Measurements from ENCODE around the gene SYT6. TPM values are rescaled to one million over a fixed set of nuclear protein-coding genes. Genes with fewer than 3 reads are reported as not detected.

Gene SYT6
- total RNA-seq, 1 experiment from 2014 or later: 66.0 TPM

- DNase-seq (ENCODE audit: low spot score): no peak
- no TSS peak for BruUV-seq (replicated peaks)
- H3K4me3 ChIP-seq (ENCODE audit: low read depth, low read length, poor library complexity, severe bottlenecking): no peak overlapping the region
- peaks cover 34% of the 10 kb centered on the region for H3K4me1 ChIP-seq (ENCODE audit: insufficient read depth, low read length, poor library complexity, severe bottlenecking)
- peaks cover 61% of the 10 kb centered on the region for H3K36me3 ChIP-seq (ENCODE audit: insufficient read depth, low read length, poor library complexity, severe bottlenecking)
- ChIA-PET CTCF (no interaction called here), POLR2A (ENCODE audit: low non-redundant PET) (no interaction called here)
- H3K27me3 ChIP-seq (replicated peaks; ENCODE audit: insufficient read depth, low read depth, low read length, poor library complexity): no peaks in the 10 kb centered on the region
- TF ChIP-seq EZH2 (IDR thresholded peaks at IDR 0.05; ENCODE audit: borderline replicate concordance, low read depth, low read length, poor library complexity, severe bottlenecking): no peak
- TF ChIP-seq, protein P1, sequence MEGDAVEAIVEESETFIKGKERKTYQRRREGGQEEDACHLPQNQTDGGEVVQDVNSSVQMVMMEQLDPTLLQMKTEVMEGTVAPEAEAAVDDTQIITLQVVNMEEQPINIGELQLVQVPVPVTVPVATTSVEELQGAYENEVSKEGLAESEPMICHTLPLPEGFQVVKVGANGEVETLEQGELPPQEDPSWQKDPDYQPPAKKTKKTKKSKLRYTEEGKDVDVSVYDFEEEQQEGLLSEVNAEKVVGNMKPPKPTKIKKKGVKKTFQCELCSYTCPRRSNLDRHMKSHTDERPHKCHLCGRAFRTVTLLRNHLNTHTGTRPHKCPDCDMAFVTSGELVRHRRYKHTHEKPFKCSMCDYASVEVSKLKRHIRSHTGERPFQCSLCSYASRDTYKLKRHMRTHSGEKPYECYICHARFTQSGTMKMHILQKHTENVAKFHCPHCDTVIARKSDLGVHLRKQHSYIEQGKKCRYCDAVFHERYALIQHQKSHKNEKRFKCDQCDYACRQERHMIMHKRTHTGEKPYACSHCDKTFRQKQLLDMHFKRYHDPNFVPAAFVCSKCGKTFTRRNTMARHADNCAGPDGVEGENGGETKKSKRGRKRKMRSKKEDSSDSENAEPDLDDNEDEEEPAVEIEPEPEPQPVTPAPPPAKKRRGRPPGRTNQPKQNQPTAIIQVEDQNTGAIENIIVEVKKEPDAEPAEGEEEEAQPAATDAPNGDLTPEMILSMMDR (conservative IDR thresholded peaks at IDR 0.05; ENCODE audit: low read depth, low read length): no peak
- no peaks in the 10 kb centered on the region for H3K9me3 ChIP-seq (ENCODE audit: low read depth, low read length, poor library complexity, severe bottlenecking)
- intact Hi-C loops (cut with micrococcal nuclease; ENCODE audit: unreplicated experiment): no loop called here
- no peak overlapping the region for H3K27ac ChIP-seq (ENCODE audit: low read depth, low read length, poor library complexity, severe bottlenecking)
Observed at GRCh38 chr1:114128293-114128692, 25.4 kb downstream of the SYT6 start.

DNA sequence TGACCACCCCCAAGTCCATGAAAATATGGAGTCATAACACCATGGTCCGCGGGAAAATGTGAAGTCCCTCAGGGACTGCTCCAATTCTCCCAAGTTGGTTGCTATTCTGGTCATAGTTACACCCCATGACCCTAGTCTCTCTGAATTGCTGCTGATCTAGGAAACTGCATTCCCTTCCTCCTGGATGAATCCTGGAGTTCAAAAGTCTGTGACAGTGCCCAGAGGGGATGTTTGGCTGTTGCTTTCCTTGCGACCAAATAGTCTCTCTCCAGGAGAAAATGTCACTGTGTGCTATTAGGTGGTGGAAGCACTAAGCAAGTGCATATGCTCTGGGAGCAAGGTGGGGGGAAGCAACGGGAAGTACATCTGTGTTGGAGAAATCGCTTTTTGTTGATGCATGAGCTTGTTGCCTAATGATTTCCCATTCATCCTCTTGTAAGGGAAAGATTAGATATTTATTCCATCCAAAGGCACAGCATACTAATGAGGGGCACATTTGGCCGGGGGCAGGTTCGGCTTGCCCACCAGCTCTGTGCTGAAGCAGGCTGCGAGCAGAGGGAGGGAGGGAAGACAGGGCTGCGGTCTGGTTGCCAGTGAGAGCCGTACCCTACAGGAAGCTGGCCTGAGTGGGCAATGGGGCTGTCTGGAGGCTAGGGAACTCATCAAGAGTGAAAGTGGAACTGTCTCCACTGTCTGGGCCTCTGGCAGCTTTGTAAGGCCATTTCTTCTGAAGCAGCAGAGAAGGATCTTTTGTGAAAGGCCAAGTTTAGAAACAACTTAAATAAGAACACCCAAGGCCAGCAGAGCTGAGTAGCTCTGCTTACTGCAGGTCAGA is 27.2 kb downstream of the SYT6 start:
- H3K36me3 ChIP-seq (ENCODE audit: insufficient read depth, low read length, poor library complexity, severe bottlenecking): peaks cover 63% of the 10 kb centered on the region
- H3K27me3 ChIP-seq (replicated peaks; ENCODE audit: insufficient read depth, low read depth, low read length, poor library complexity): no peaks in the 10 kb centered on the region
- BruUV-seq (replicated peaks): no TSS peak
- intact Hi-C loops (cut with micrococcal nuclease; ENCODE audit: unreplicated experiment): no loop called here
- TF ChIP-seq EZH2 (IDR thresholded peaks at IDR 0.05; ENCODE audit: borderline replicate concordance, low read depth, low read length, poor library complexity, severe bottlenecking): no peak
- TF ChIP-seq, protein P1 (conservative IDR thresholded peaks at IDR 0.05; ENCODE audit: low read depth, low read length): no peak
- no peak overlapping the region for H3K4me3 ChIP-seq (ENCODE audit: low read depth, low read length, poor library complexity, severe bottlenecking)
- ChIA-PET POLR2A (ENCODE audit: low non-redundant PET) (no interaction called here), CTCF (no interaction called here)
- peak overlapping the region; percentile 21 for H3K27ac ChIP-seq (ENCODE audit: low read depth, low read length, poor library complexity, severe bottlenecking)
- peaks cover 32% of the 10 kb centered on the region for H3K4me1 ChIP-seq (ENCODE audit: insufficient read depth, low read length, poor library complexity, severe bottlenecking)
- no peaks in the 10 kb centered on the region for H3K9me3 ChIP-seq (ENCODE audit: low read depth, low read length, poor library complexity, severe bottlenecking)
- DNase-seq (ENCODE audit: low spot score): no peak

DNA sequence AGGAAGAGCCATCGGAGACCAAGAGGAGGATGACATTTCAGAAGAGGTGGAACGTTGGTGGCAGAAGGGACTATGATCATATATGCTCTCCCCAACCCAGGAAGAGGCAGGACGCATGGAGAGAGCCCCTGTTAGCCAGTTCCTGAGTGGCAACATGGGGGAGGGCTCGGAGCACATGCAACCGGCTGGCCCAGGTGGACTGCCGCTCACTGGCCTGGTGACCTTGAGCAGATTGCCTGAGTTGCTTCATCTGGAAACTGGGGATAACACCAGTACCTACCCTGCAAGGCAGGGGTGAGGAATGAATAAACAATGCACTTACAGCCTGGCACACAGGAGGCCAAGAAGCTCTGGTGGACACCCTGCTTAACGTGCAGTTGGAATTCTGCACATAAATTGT is 29.0 kb downstream of the SYT6 start:
- no TSS peak for BruUV-seq (replicated peaks)
- Histone ChIP-seq H3K27ac (ENCODE audit: low read depth, low read length, poor library complexity, severe bottlenecking) (no peak overlapping the region), H3K27me3 (replicated peaks; ENCODE audit: insufficient read depth, low read depth, low read length, poor library complexity) (no peaks in the 10 kb centered on the region), H3K36me3 (ENCODE audit: insufficient read depth, low read length, poor library complexity, severe bottlenecking) (peaks cover 52% of the 10 kb centered on the region), H3K9me3 (ENCODE audit: low read depth, low read length, poor library complexity, severe bottlenecking) (no peaks in the 10 kb centered on the region), H3K4me3 (ENCODE audit: low read depth, low read length, poor library complexity, severe bottlenecking) (no peak overlapping the region), H3K4me1 (ENCODE audit: insufficient read depth, low read length, poor library complexity, severe bottlenecking) (peaks cover 27% of the 10 kb centered on the region)
- intact Hi-C loops (cut with micrococcal nuclease; ENCODE audit: unreplicated experiment): no loop called here
- ChIA-PET POLR2A (ENCODE audit: low non-redundant PET) (no interaction called here), CTCF (no interaction called here)
- TF ChIP-seq, protein P1 (conservative IDR thresholded peaks at IDR 0.05; ENCODE audit: low read depth, low read length): no peak
- TF ChIP-seq EZH2 (IDR thresholded peaks at IDR 0.05; ENCODE audit: borderline replicate concordance, low read depth, low read length, poor library complexity, severe bottlenecking): no peak
- no peak for DNase-seq (ENCODE audit: low spot score)
